ENCODE results near the gene PLEK2. TPM values are rescaled to one million over a fixed set of nuclear protein-coding genes. Genes with fewer than 3 reads are reported as not detected.
"Not testable (repeated sequence)": the region's sequence is repeated elsewhere in the genome, so short reads cannot be mapped to it uniquely, and the experiment has no call there.

Gene PLEK2
- total RNA-seq, 1 experiment from 2014 or later, result 13.7 TPM

- DNase-seq (ENCODE audit: low read depth), result peak; percentile 98
Observed at GRCh38 chr14:67359775-67360469, 52.0 kb downstream of the PLEK2 start, which contains the start of the genes ATP6V1D and EIF2S1. ATP6V1D (minus strand) TSS chr14:67359804; CDS start chr14:67359698, 106 bp downstream. EIF2S1 (plus strand) TSS chr14:67360328; CDS start chr14:67364768, 4,440 bp downstream.

DNA sequence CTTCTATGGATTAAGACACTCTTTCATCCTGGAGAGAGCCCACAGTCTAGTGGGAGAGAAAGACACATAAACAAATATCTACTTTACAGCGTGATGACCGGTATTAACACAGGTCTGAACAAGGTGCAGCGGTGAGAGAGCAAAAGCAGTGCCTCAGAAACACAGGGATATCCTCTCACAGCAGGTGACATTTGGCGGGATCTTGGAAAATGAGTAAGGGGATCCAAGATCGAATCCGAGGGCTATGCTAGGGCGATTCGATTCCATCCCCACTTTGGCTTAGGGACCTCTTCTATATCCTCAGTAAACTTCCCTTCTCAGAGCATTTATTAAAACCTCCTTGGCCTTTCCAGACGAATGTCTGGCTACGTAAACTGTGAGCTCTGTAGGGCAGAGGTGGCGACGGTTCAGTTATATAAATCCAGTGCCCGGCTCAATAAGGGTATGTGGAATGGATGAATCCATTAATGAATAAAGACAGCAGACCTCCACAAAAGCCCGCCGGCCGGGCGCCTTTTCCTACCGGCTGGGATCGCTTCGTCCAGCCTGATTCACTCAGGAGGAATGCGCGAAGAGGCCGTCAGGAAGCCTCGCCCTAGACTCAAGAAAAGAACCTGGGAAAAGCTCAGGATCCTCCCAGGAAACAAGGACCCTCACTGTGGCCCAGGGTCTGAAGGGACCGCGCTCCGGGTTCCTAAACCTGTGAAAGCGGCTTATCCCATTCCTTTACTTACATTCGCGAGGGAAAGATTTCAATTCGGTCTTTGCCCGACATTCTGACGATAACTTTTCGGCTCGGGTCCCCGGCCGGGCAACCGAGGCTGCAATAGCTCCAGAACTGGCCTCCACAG lies 52.8 kb downstream of the PLEK2 start:
- DNase-seq (ENCODE audit: low read depth), result peak; percentile 46

- peak; percentile 15 for DNase-seq (ENCODE audit: low read depth)
Observed at GRCh38 chr14:67357969-67358354, 54.0 kb downstream of the PLEK2 start.

- peak; percentile 8 for DNase-seq (ENCODE audit: low read depth)
Observed at GRCh38 chr14:67357186-67357968, 54.6 kb downstream of the PLEK2 start.

GRCh38 chr14:67352055-67352454 lies 59.9 kb downstream of the PLEK2 start:
- no peak for DNase-seq (ENCODE audit: low read depth)

- DNase-seq (ENCODE audit: low read depth), result no peak
Observed at GRCh38 chr14:67345583-67345982, 66.4 kb downstream of the PLEK2 start.

DNA sequence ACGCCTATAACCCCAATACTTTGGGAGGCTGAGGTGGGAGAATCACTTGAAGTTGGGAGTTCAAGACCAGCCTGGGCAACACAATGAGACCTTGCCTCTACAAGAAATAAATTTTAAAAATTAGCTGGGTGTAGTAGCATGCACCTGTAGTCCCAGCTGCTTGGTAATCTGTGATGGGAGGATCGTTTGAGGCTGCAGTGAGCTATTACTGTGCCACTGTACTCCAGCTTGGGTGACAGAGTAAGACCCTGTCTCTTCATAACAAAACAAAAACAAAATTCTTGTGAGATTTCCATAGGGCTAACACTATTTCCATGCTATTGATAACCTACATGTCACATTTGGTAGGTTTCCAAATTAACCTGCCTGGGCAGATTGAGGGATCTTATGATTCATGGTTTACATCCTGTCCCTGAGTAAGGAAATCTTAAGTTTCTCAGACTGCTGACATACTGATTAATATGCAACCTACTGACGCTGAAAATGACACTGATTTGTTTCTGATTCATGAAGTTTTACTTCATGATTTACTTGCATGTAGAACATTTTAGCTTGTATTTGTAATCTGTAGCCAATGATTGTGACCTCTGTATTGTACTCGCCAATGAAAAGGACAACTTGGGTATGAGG lies 68.2 kb downstream of the PLEK2 start:
- DNase-seq (ENCODE audit: low read depth), result no peak

DNA sequence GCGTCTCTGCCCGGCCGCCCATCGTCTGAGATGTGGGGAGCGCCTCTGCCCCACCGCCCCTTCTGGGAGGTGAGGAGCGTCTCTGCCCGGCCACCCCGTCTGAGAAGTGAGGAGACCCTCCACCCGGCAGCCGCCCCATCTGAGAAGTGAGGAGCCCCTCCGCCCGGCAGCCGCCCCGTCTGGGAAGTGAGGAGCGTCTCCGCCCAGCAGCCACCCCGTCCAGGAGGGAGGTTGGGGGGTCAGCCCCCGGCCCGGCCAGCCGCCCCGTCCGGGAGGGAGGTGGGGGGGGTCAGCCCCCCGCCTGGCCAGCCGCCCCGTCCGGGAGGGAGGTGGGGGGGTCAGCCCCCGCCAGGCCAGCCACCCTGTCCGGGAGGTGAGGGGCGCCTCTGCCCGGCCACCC lies 70.7 kb downstream of the PLEK2 start:
- not testable (repeated sequence) for DNase-seq (ENCODE audit: low read depth)

Other genes with a start within 250 kb of the PLEK2 start
- not detected in 2 replicates for gene GARIN2, start 222.7 kb downstream of the PLEK2 start, total RNA-seq (2014; rRNA removed; shearing (Covaris generic))
- 19.5 and 23.6 TPM in 2 replicates for gene PALS1, start 170.7 kb downstream of the PLEK2 start, total RNA-seq (2014; rRNA removed; shearing (Covaris generic))
- 122 and 130 TPM in 2 replicates for gene ATP6V1D, start 52.4 kb downstream of the PLEK2 start, total RNA-seq (2014; rRNA removed; shearing (Covaris generic))
- 254 and 258 TPM in 2 replicates for gene EIF2S1, start 51.8 kb downstream of the PLEK2 start, total RNA-seq (2014; rRNA removed; shearing (Covaris generic))
- gene TMEM229B, start 76.6 kb upstream of the PLEK2 start, total RNA-seq (2014; rRNA removed; shearing (Covaris generic)), result 3.7 TPM in 2 replicates
- 2.3 and 2.6 TPM in 2 replicates for gene PLEKHH1, start 121.1 kb upstream of the PLEK2 start, total RNA-seq (2014; rRNA removed; shearing (Covaris generic))
- gene PIGH, start 188.1 kb upstream of the PLEK2 start, total RNA-seq (2014; rRNA removed; shearing (Covaris generic)), result 18.5 and 20.9 TPM in 2 replicates
- gene ARG2, start 207.8 kb upstream of the PLEK2 start, total RNA-seq (2014; rRNA removed; shearing (Covaris generic)), result 16.0 and 21.9 TPM in 2 replicates